OCI-LY7 (cell line): Measurements from ENCODE around the gene C1orf87. TPM values are rescaled to one million over a fixed set of nuclear protein-coding genes. Genes with fewer than 3 reads are reported as not detected.

ENCODE experiments used
- BruUV-seq: library from RNA; stranded (reverse); fragments of 400-500 nt; replicated peaks from 2 replicates; lab custom pipeline; 2021; lab: Mats Ljungman, UMichigan
- CTCF ChIA-PET: fragments of 300-600 bp; sonication (Branson Sonifier 250); formaldehyde crosslinking; loops from one replicate; lab custom pipeline; 2022; ENCODE audit warnings: antibody characterized with exemption; ENCODE audit not compliant: unreplicated experiment; lab: Charles Lee
- POLR2A ChIA-PET: fragments of 300-600 bp; sonication (Branson Sonifier 250); formaldehyde crosslinking; loops from one replicate; lab custom pipeline; 2022; ENCODE audit warnings: antibody characterized with exemption; lab: Charles Lee
- DNase-seq: peaks from one replicate; pipeline ENCODE4 v3.0.0-alpha.2; 2015; ENCODE audit warnings: low spot score
- H2AFZ ChIP-seq: fragments of 200-600 bp; sonication (generic), shearing (Covaris generic); 2 replicates; pipeline ENCODE4 v1.6.1; 2014; ENCODE audit warnings: mild to moderate bottlenecking, antibody characterized with exemption, low read length, moderate library complexity
- H3K27ac ChIP-seq: fragments of 200-600 bp; sonication (generic); 2 replicates; pipeline ENCODE4 v1.5.1; 2014; ENCODE audit warnings: mixed run types, low read depth, mild to moderate bottlenecking, moderate library complexity, low read length, inconsistent platforms; ENCODE audit not compliant: poor library complexity, severe bottlenecking
- H3K36me3 ChIP-seq: fragments of 200-600 bp; sonication (generic); 2 replicates; pipeline ENCODE4 v1.6.1; 2014; ENCODE audit warnings: mild to moderate bottlenecking, antibody characterized with exemption, low read length, moderate library complexity, mixed read lengths; ENCODE audit not compliant: insufficient read depth
- H3K4me1 ChIP-seq: fragments of 200-600 bp; sonication (generic); 2 replicates; pipeline ENCODE4 v1.5.1; 2014; ENCODE audit warnings: mild to moderate bottlenecking, low read length; ENCODE audit not compliant: insufficient read depth, poor library complexity, severe bottlenecking
- H3K4me2 ChIP-seq: fragments of 200-600 bp; sonication (generic); 2 replicates; pipeline ENCODE4 v1.6.1; 2014; ENCODE audit warnings: mild to moderate bottlenecking, low read length
- H3K4me3 ChIP-seq: fragments of 200-600 bp; sonication (generic); 2 replicates; pipeline ENCODE4 v1.5.1; 2014; ENCODE audit warnings: mild to moderate bottlenecking, low read depth, low read length; ENCODE audit not compliant: poor library complexity, severe bottlenecking
- H3K79me2 ChIP-seq: fragments of 200-600 bp; sonication (generic); 2 replicates; pipeline ENCODE4 v1.6.1; 2016; ENCODE audit warnings: low read depth, mild to moderate bottlenecking, low read length, moderate library complexity, mixed read lengths; ENCODE audit not compliant: insufficient read depth
- H3K9me2 ChIP-seq: fragments of 200-600 bp; sonication (generic); 2 replicates; pipeline ENCODE4 v1.6.1; 2016; ENCODE audit warnings: mild to moderate bottlenecking, low read length, mixed read lengths; ENCODE audit not compliant: insufficient read depth
- H3K9me3 ChIP-seq: fragments of 200-600 bp; sonication (generic); 2 replicates; pipeline ENCODE4 v1.6.1; 2014; ENCODE audit warnings: mild to moderate bottlenecking, mixed run types, low read length, mixed read lengths
- H4K20me1 ChIP-seq: fragments of 200-600 bp; sonication (generic); 2 replicates; pipeline ENCODE4 v1.6.1; 2014; ENCODE audit warnings: mild to moderate bottlenecking, antibody characterized with exemption, low read length, moderate library complexity, mixed read lengths; ENCODE audit not compliant: insufficient read depth
- CTCF ChIP-seq: fragments of 200-600 bp; sonication (generic); conservative IDR thresholded peaks from 2 replicates; pipeline ENCODE4 v1.5.1; 2014; ENCODE audit warnings: mild to moderate bottlenecking, antibody characterized with exemption, low read length, moderate library complexity, mixed read lengths
- EZH2phosphoT487 ChIP-seq: fragments of 200-600 bp; sonication (generic); IDR thresholded peaks from 2 replicates; pipeline ENCODE4 v1.6.1; 2018; ENCODE audit warnings: low read depth, borderline replicate concordance, mild to moderate bottlenecking, mixed run types, antibody characterized with exemption, low read length, moderate library complexity, mixed read lengths
- intact Hi-C: fragments of 100-400 bp; cut with micrococcal nuclease; formaldehyde crosslinking; loops from one replicate; pipeline ENCODE4 v1.10.0; 2022; ENCODE audit not compliant: unreplicated experiment
- total RNA-seq, 2 experiments: library from RNA; depleted of rRNA in 1 of 2; stranded (reverse); fragments of >200 nt in 1 of 2; shearing (Covaris generic) in 1 of 2; gene quantifications; 2 replicates each; pipeline ENCODE4 v1.2.3, GENCODE V29; 2014 to 2022

The C1orf87 gene
- total RNA-seq, 2 experiments from 2014 or later, result not detected

DNA sequence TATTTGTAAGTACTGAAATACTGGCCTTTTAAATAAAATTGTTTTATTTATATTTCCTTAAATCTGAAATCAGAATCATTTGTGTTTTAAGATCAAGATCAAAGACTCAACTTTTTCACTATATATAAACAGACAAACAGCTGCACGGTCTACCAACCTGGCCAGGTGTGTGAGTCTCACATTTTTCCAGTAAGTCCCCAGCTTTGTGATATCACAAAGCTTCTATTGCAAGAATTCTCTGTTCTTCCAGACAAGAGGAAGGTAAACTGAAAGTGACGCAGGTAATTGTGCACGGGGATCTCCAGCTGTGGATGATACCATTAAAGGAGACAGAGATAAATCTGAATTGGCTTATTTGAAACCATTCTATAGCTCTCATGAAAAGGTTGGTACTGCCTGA lies 105.8 kb downstream of the C1orf87 start:
- DNase-seq, result no peak
- TF ChIP-seq CTCF (no peak), EZH2phosphoT487 (no peak)
- no peaks in the 10 kb centered on the region for H4K20me1 ChIP-seq
- H2AFZ ChIP-seq, result no peak overlapping the region
- no peaks in the 10 kb centered on the region for H3K4me1 ChIP-seq
- no peaks in the 10 kb centered on the region for H3K9me2 ChIP-seq
- ChIA-PET POLR2A (interaction anchor here (0.9 kb wide), 1 partner anchor 12 kb away, joined by 3 read pairs; no protein-coding TSS in a partner anchor), CTCF (no interaction called here)
- no peaks in the 10 kb centered on the region for H3K36me3 ChIP-seq
- H3K27ac ChIP-seq, result no peak overlapping the region
- intact Hi-C loops, result no loop called here
- H3K4me3 ChIP-seq, result no peak overlapping the region
- no peaks in the 10 kb centered on the region for H3K9me3 ChIP-seq
- H3K4me2 ChIP-seq, result no peak overlapping the region
- no TSS peak for BruUV-seq
- no peaks in the 10 kb centered on the region for H3K79me2 ChIP-seq

DNA sequence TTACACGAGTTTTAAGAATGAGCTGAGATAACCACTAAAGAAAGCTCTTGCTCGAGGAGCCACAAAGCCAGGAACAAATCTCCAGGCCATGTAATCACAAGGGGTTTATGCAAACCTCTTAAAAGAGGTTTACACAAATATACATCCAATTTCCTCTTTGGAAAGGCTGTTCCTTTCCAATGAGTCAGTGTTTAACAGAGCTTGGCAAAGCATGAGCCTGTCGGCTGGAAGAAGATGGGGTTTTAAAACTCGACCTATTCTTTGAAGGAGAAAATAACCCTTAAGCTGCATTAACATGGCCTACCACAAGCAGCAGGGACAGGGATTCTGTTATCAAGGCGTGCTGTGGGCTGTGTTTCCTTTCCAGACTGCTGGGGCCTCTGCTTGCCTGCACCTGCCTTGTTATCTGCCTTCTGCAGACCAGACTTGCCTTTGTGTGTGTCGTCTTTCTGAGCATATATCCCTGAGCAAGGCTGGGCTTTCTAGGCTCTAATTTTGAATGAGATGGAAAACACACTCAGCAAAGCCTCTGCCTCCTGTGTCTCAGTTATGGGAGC lies 106.4 kb downstream of the C1orf87 start:
- ChIA-PET POLR2A (interaction anchor here (0.9 kb wide), 1 partner anchor 13 kb away, joined by 3 read pairs; no protein-coding TSS in a partner anchor), CTCF (no interaction called here)
- Histone ChIP-seq H3K4me3 (no peak overlapping the region), H3K4me2 (no peak overlapping the region), H4K20me1 (no peaks in the 10 kb centered on the region), H2AFZ (no peak overlapping the region), H3K79me2 (no peaks in the 10 kb centered on the region), H3K36me3 (no peaks in the 10 kb centered on the region), H3K27ac (no peak overlapping the region), H3K4me1 (no peaks in the 10 kb centered on the region), H3K9me3 (no peaks in the 10 kb centered on the region), H3K9me2 (no peaks in the 10 kb centered on the region)
- BruUV-seq, result no TSS peak
- no peak for DNase-seq
- no peak for TF ChIP-seq CTCF
- no peak for TF ChIP-seq EZH2phosphoT487
- intact Hi-C loops, result no loop called here

DNA sequence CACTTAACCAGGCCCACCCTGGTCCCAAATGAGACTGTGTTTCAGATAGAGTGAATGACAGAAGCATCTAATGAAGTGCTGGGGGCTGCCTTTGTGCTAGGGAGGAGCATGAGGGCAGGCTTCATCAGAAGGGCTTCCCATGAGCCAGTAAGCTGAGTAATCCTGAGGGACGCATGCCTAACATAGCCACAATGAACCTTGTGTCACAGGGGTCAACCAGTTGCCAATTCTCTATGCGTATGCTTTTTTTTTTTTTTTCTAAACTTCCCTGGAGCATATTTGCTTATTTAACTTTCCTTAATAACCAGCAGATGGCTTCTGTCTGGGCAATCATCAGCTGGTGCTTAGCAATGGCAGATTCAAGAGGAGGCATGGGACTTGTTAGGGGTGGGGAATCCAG lies 121.5 kb downstream of the C1orf87 start:
- no peaks in the 10 kb centered on the region for H3K36me3 ChIP-seq
- intact Hi-C loops, result no loop called here

More for the DNA sequence above, 121.5 kb downstream of the C1orf87 start:
- no peak overlapping the region for H3K4me3 ChIP-seq
- H3K4me2 ChIP-seq, result no peak overlapping the region
- H3K79me2 ChIP-seq, result no peaks in the 10 kb centered on the region
- no peaks in the 10 kb centered on the region for H3K9me3 ChIP-seq
- no peaks in the 10 kb centered on the region for H3K9me2 ChIP-seq
- POLR2A ChIA-PET, result interaction anchor here (0.7 kb wide), 1 partner anchor 23 kb away, joined by 4 read pairs; no protein-coding TSS in a partner anchor
- H4K20me1 ChIP-seq, result no peaks in the 10 kb centered on the region
- no TSS peak for BruUV-seq
- no peak overlapping the region for H3K27ac ChIP-seq
- H2AFZ ChIP-seq, result no peak overlapping the region
- no peak for TF ChIP-seq CTCF
- no peak for TF ChIP-seq EZH2phosphoT487
- H3K4me1 ChIP-seq, result no peaks in the 10 kb centered on the region
- CTCF ChIA-PET, result no interaction called here
- DNase-seq, result no peak
